ENCODE measurements around the gene ANKRD33B. TPM values are rescaled to one million over a fixed set of nuclear protein-coding genes. Genes with fewer than 3 reads are reported as not detected.

Gene ANKRD33B
- total RNA-seq (2014; rRNA removed; shearing (Covaris generic)): 11.8 and 13.6 TPM in 2 replicates

DNA sequence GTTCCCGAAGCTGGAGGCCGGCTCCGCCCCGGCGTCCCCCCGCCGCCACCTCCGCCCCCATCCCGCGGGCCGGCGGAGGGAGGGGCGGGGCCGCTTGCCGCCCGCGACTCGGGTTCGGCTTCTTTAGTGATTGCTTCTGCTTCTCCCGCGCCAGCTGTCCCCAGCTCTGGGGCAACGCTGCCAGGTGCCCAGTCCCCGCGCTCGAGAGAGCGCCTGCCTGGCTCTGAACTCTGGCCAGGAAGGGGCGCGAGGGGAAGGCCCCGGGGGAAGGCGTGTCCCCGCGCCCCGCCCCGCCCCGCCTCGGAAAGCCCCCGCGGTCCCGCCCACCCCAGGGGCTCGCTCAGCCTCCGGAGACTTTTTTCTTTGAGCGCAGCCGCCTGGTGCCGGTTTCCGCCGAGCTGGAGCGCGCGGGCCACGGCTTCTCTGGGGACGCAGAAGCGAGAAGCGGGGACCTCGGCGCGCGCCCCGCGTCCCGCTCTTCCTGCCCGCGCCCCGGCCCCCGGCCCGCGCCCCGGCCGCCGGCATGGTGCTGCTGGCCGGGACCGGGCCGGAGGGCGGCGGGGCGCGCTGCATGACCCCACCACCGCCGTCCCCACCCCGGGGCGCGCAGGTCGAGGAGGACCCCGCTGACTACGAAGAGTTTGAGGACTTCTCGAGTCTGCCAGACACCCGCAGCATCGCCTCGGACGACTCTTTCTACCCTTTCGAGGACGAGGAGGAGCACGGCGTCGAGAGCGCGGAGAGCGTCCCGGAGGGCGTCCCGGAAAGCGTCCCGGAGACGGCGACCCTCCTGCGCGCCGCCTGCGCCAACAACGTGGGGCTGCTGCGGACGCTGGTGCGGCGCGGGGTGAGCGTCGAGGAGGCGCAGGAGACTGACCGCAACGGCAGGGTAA, at the start of gene ANKRD33B:
TSS of gene ANKRD33B (plus strand) at position 126 of the 893 bp plus-strand sequence. CDS start at position 524, 398 bp downstream.

Small RNA genes lying within 50 kb of the gene (small RNA-seq; reads per million reads assigned to genes)
- not detected for gene AC012629.4
- gene AC112200.1: not detected

Other genes with a start within 250 kb of the ANKRD33B start
- gene MARCHF6, start 210.4 kb upstream of the ANKRD33B start, total RNA-seq (2014; rRNA removed; shearing (Covaris generic)): 51.9 and 55.7 TPM in 2 replicates
- 3.9 and 5.3 TPM in 2 replicates for gene ROPN1L, start 122.2 kb upstream of the ANKRD33B start, total RNA-seq (2014; rRNA removed; shearing (Covaris generic))
- gene DAP, start 197.2 kb downstream of the ANKRD33B start, total RNA-seq (2014; rRNA removed; shearing (Covaris generic)): 33.6 and 34.5 TPM in 2 replicates

Measured in A375 (cell line).